ENCODE results near the gene DQX1.

DNA sequence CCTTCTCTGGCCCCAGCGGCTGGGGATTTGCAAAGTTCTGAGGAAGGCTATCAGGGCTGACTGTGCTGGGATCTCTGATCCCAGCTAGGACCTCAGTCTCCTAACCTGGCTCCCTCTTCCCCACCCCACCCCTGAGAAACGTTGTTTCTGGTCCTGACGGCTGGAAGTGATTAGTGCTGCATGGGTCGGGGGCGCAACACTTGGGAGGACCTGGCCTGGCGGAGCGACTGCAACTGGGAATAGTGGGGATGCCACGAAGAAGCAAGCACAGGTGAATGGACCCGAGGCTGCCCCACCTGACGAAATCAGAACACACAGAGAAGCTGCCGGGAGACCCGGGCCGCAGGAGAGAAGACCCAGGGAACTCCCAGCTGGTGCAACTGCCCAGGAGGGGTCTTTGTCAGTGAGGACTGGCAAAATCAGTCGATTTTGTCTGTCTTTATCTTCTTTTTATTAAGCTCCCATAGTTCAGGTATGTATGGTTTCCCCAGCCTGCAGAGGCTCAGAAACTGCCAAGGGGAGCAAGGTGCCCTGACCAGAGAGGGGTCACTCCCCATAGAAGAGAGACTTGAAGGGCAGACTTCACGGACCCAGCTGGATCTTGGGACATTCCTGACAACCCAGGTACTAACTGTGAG lies 26.0 kb downstream of the DQX1 start:
- TF ChIP-seq EZH2 (IDR thresholded peaks at IDR 0.05; ENCODE audit: low read length) (no peak), CTCF (optimal IDR thresholded peaks at IDR 0.05 in 1 of 3, IDR thresholded peaks at IDR 0.05 in 1 of 3, conservative IDR thresholded peaks at IDR 0.05 in 1 of 3; ENCODE audit: extremely low read depth in 1 of 3, insufficient read depth in 2 of 3, low read length in 3 of 3) (no peak)

All from keratinocyte (primary cell).